HG03045 (cell line): ENCODE results near the gene EEF1A2.

ENCODE experiments used
- ATAC-seq: cut with Tn5 transposase; IDR thresholded peaks from one replicate; pipeline ENCODE4 v1.9.1; 2021; ENCODE audit warnings: mild to moderate bottlenecking, moderate library complexity; ENCODE audit not compliant: unreplicated experiment

Gene EEF1A2

GRCh38 chr20:63500902-63501817 is 2.3 kb upstream of the EEF1A2 start:
- ATAC-seq = no peak

GRCh38 chr20:63500151-63500901 is 1.4 kb upstream of the EEF1A2 start:
- ATAC-seq = no peak

- ATAC-seq = no peak
These were observed 571 bp upstream of the EEF1A2 start for GRCh38 chr20:63499338-63499969.

GRCh38 chr20:63497946-63498935 is 642 bp downstream of the EEF1A2 start:
- ATAC-seq = no peak

- ATAC-seq = no peak
These were observed 1.5 kb downstream of the EEF1A2 start for GRCh38 chr20:63497138-63497945.

- ATAC-seq = no peak
These were observed 2.2 kb downstream of the EEF1A2 start for GRCh38 chr20:63496596-63497120.

- ATAC-seq = no peak
These were observed 2.9 kb downstream of the EEF1A2 start for GRCh38 chr20:63495741-63496595.

- no peak for ATAC-seq
These were observed 3.6 kb downstream of the EEF1A2 start for GRCh38 chr20:63495167-63495720.

GRCh38 chr20:63494420-63495166 is 4.3 kb downstream of the EEF1A2 start:
- ATAC-seq = no peak

- no peak for ATAC-seq
These were observed 4.8 kb downstream of the EEF1A2 start for GRCh38 chr20:63494084-63494419.

- no peak for ATAC-seq
These were observed 5.3 kb downstream of the EEF1A2 start for GRCh38 chr20:63493563-63494020.

GRCh38 chr20:63492982-63493381 is 5.9 kb downstream of the EEF1A2 start:
- ATAC-seq = no peak

GRCh38 chr20:63492518-63492917 is 6.4 kb downstream of the EEF1A2 start:
- ATAC-seq = no peak

GRCh38 chr20:63491635-63492230 is 7.2 kb downstream of the EEF1A2 start:
- ATAC-seq = no peak

- no peak for ATAC-seq
These were observed 7.8 kb downstream of the EEF1A2 start for GRCh38 chr20:63491078-63491477.

GRCh38 chr20:63490416-63490815 is 8.5 kb downstream of the EEF1A2 start:
- ATAC-seq = no peak
